Measurements from ENCODE around the gene NPAS3.

DNA sequence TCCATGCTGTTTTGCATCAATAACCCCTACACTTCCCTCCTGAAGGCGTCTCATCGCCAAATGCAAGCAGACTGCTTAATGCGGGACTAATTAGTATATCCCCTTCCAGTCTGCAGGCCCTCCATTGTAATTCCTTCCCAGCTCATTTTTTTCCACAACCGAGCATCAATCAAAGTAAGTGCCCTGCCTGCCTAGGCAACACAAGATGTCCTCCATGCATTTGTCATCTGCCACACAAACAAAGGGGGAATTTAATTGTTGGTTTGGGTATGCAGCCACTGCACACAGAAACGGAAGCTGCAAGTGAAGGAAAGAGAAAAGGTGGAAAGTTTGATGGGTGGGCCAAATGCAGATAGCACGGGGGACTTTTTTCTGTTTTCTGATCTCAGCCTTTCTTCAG lies 844.2 kb downstream of the NPAS3 start:
- TF ChIP-seq, protein P1, sequence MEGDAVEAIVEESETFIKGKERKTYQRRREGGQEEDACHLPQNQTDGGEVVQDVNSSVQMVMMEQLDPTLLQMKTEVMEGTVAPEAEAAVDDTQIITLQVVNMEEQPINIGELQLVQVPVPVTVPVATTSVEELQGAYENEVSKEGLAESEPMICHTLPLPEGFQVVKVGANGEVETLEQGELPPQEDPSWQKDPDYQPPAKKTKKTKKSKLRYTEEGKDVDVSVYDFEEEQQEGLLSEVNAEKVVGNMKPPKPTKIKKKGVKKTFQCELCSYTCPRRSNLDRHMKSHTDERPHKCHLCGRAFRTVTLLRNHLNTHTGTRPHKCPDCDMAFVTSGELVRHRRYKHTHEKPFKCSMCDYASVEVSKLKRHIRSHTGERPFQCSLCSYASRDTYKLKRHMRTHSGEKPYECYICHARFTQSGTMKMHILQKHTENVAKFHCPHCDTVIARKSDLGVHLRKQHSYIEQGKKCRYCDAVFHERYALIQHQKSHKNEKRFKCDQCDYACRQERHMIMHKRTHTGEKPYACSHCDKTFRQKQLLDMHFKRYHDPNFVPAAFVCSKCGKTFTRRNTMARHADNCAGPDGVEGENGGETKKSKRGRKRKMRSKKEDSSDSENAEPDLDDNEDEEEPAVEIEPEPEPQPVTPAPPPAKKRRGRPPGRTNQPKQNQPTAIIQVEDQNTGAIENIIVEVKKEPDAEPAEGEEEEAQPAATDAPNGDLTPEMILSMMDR (conservative IDR thresholded peaks at IDR 0.05; ENCODE audit: low read length): no peak
- TF ChIP-seq EZH2phosphoT487 (IDR thresholded peaks at IDR 0.05; ENCODE audit: borderline replicate concordance, low read depth, low read length): no peak
